Kidney (tissue), 14 donors: ENCODE data around the gene EIF1AY. TPM values are rescaled to one million over a fixed set of nuclear protein-coding genes. Genes with fewer than 3 reads are reported as not detected.

Experiments used
- DNase-seq, 5 donors: peaks; one replicate each; pipeline ENCODE4 v3.0.0-alpha.2; 2013 to 2020
- FAIRE-seq: peaks from 2 replicates; lab custom pipeline; 2012; peaks lifted over from hg19 to GRCh38; lab: Jason Lieb, UNC
- H3K27ac ChIP-seq, 2 donors: one replicate each; pipeline ENCODE4 v1.7.0; 2013; ENCODE audit warnings: low read depth in 2 of 2, low read length in 2 of 2, inconsistent platforms in 1 of 2
- H3K27me3 ChIP-seq: one replicate; pipeline ENCODE4 v1.7.1; 2013; ENCODE audit warnings: low read length, inconsistent platforms; ENCODE audit not compliant: control insufficient read depth, insufficient read depth
- H3K36me3 ChIP-seq, 3 donors: one replicate each; pipeline versions ENCODE4 v1.7.0 to v1.7.1; 2013; ENCODE audit warnings: low read length in 3 of 3, control low read depth in 1 of 3, inconsistent platforms in 1 of 3; ENCODE audit not compliant: insufficient read depth in 3 of 3, control insufficient read depth in 2 of 3
- H3K4me1 ChIP-seq, 3 donors: one replicate each; pipeline versions ENCODE4 v1.7.0 to v1.7.1; 2013; ENCODE audit warnings: low read length in 3 of 3, inconsistent platforms in 1 of 3, low read depth in 1 of 3; ENCODE audit not compliant: control insufficient read depth in 2 of 3, insufficient read depth in 2 of 3
- H3K4me3 ChIP-seq, 3 donors: one replicate each; pipeline versions ENCODE4 v1.7.0 to v1.8.1; 2013; ENCODE audit warnings: low read length in 3 of 3, control low read depth in 1 of 3, inconsistent platforms in 1 of 3
- H3K9ac ChIP-seq, 3 donors: one replicate each; pipeline versions ENCODE4 v1.7.0 to v1.7.1; 2013; ENCODE audit warnings: low read length in 3 of 3, control low read depth in 1 of 3, inconsistent platforms in 1 of 3
- H3K9me3 ChIP-seq, 3 donors: one replicate each; pipeline versions ENCODE4 v1.7.0 to v1.7.1; 2013; ENCODE audit warnings: low read length in 3 of 3, control low read depth in 1 of 3, inconsistent platforms in 1 of 3; ENCODE audit not compliant: control insufficient read depth in 2 of 3, insufficient read depth in 1 of 3
- CTCF ChIP-seq: IDR thresholded peaks from 3 replicates; pipeline ENCODE4 v1.5.1; 2012; ENCODE audit warnings: mild to moderate bottlenecking, moderate library complexity, borderline replicate concordance; ENCODE audit not compliant: insufficient read depth; ENCODE audit errors: extremely low read depth
- intact Hi-C: fragments of 100-400 bp; cut with DNase I; formaldehyde crosslinking; loops from one replicate; pipeline ENCODE4 v1.11.1; 2022
- polyA plus RNA-seq: library from polyadenylated mRNA; stranded (reverse); fragments of 350-450 nt; fragmentation: Illumina TruSeq; extraction: RNeasy Lipid Tissue Mini Kit (QIAGEN cat#74804); gene quantifications from one replicate; pipeline ENCODE4 v1.2.3, GENCODE V29; 2014; ENCODE audit warnings: low read depth, low replicate concordance; ENCODE audit not compliant: insufficient read depth
- total RNA-seq: library from RNA; stranded (reverse); fragmentation: NEBNext Ultra II Directional; extraction: Animal tissue kit (Norgen Biotek cat#: 25700); gene quantifications from one replicate; pipeline ENCODE4 v1.2.1, GENCODE V29; 2021
- donor health status: control.
- donor health status: control.
- donor health status: control.
- donor health status: control.
- donor health status: control.
- donor health status: DM: yes; HTN: yes; CAD: no.
- donor health status: Normal renal cell carcinoma (clear cell type).

The EIF1AY gene
- total and polyA plus RNA-seq, 2 donors from 2014 or later = 71.3 TPM; not detected in 1

GRCh38 chrY:20538933-20539332, 36.6 kb upstream of the EIF1AY start:
- H3K9ac ChIP-seq = no peak overlapping the region
- H3K27me3 ChIP-seq = no peaks in the 10 kb centered on the region
- DNase-seq (no peak), FAIRE-seq (no peak)
- H3K4me3 ChIP-seq = no peak overlapping the region
- intact Hi-C loops = no loop called here
- no peaks in the 10 kb centered on the region for H3K9me3 ChIP-seq
- no peaks in the 10 kb centered on the region for H3K4me1 ChIP-seq
- TF ChIP-seq CTCF = no peak
- H3K36me3 ChIP-seq = no peaks in the 10 kb centered on the region
- no peak overlapping the region for H3K27ac ChIP-seq

- H3K9ac ChIP-seq = no peak overlapping the region
- TF ChIP-seq CTCF = no peak
- no peaks in the 10 kb centered on the region for H3K4me1 ChIP-seq
- intact Hi-C loops = no loop called here
- no peak overlapping the region for H3K4me3 ChIP-seq
- H3K36me3 ChIP-seq = no peaks in the 10 kb centered on the region
- H3K27me3 ChIP-seq = no peaks in the 10 kb centered on the region
- H3K9me3 ChIP-seq = peaks cover 0 to 4% (median 0%) of the 10 kb centered on the region in 3 donors
- FAIRE-seq = no peak
- H3K27ac ChIP-seq = no peak overlapping the region
- no peak for DNase-seq
Measured at GRCh38 chrY:20544451-20544960, 31.1 kb upstream of the EIF1AY start.

GRCh38 chrY:20546071-20546470, 29.5 kb upstream of the EIF1AY start:
- Histone ChIP-seq H3K9ac (no peak overlapping the region), H3K27me3 (no peaks in the 10 kb centered on the region), H3K36me3 (no peaks in the 10 kb centered on the region), H3K9me3 (peaks cover 0 to 4% (median 0%) of the 10 kb centered on the region in 3 donors), H3K27ac (no peak overlapping the region), H3K4me1 (no peaks in the 10 kb centered on the region), H3K4me3 (no peak overlapping the region)
- no peak for TF ChIP-seq CTCF
- FAIRE-seq = no peak
- DNase-seq = no peak
- intact Hi-C loops = no loop called here

GRCh38 chrY:20549289-20549688, 26.3 kb upstream of the EIF1AY start:
- Histone ChIP-seq H3K4me3 (no peak overlapping the region), H3K4me1 (no peaks in the 10 kb centered on the region), H3K9me3 (peaks cover 0 to 4% (median 0%) of the 10 kb centered on the region in 3 donors), H3K27me3 (no peaks in the 10 kb centered on the region), H3K36me3 (no peaks in the 10 kb centered on the region), H3K27ac (no peak overlapping the region), H3K9ac (no peak overlapping the region)
- intact Hi-C loops = no loop called here
- FAIRE-seq (no peak), DNase-seq (no peak)
- TF ChIP-seq CTCF = no peak
